GM13976 (cell line): Measurements from ENCODE around the gene LY6G5B.

Source experiments
- DNase-seq: peaks from one replicate; pipeline ENCODE4 v3.0.0; 2012; ENCODE audit warnings: low spot score
- in situ Hi-C: fragments of 300-500 bp; cut with MboI; formaldehyde crosslinking; loops from one replicate; pipeline ENCODE4 v1.12.0; 2022; ENCODE audit warnings: low sequenced_read_pairs, mixed read lengths, inconsistent platforms; ENCODE audit not compliant: unreplicated experiment
- TF ChIP-seq, protein P1 (sequence below): IDR thresholded peaks from 2 replicates; pipeline ENCODE4 v1.5.1; 2012; ENCODE audit warnings: borderline replicate concordance, mild to moderate bottlenecking; ENCODE audit not compliant: insufficient read depth; ENCODE audit errors: extremely low read depth, missing control alignments, control extremely low read depth

LY6G5B gene

DNA sequence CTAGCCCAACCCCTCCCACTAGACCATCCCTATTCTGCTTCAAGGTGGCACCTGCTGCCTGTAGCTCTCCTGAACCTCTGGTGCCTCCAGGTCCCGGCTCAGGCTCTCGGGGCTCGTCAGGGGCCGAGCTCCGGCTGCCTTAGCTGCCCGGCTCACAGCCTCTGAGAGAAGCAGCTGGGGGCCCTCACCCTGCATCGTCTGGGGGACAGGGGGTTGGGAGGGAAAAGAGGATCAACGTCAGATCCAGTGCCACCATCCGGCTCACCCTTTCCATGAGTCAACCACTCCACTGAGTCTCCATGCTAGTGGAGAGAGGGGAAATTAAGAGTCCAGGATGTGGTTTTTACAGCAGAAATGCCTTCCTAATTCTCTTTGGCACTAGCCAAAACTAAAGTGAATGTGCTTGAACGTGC is 30.3 kb upstream of the LY6G5B start:
- DNase-seq = no peak
- in situ Hi-C loops = no loop called here
- TF ChIP-seq, protein P1, sequence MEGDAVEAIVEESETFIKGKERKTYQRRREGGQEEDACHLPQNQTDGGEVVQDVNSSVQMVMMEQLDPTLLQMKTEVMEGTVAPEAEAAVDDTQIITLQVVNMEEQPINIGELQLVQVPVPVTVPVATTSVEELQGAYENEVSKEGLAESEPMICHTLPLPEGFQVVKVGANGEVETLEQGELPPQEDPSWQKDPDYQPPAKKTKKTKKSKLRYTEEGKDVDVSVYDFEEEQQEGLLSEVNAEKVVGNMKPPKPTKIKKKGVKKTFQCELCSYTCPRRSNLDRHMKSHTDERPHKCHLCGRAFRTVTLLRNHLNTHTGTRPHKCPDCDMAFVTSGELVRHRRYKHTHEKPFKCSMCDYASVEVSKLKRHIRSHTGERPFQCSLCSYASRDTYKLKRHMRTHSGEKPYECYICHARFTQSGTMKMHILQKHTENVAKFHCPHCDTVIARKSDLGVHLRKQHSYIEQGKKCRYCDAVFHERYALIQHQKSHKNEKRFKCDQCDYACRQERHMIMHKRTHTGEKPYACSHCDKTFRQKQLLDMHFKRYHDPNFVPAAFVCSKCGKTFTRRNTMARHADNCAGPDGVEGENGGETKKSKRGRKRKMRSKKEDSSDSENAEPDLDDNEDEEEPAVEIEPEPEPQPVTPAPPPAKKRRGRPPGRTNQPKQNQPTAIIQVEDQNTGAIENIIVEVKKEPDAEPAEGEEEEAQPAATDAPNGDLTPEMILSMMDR = no peak

DNA sequence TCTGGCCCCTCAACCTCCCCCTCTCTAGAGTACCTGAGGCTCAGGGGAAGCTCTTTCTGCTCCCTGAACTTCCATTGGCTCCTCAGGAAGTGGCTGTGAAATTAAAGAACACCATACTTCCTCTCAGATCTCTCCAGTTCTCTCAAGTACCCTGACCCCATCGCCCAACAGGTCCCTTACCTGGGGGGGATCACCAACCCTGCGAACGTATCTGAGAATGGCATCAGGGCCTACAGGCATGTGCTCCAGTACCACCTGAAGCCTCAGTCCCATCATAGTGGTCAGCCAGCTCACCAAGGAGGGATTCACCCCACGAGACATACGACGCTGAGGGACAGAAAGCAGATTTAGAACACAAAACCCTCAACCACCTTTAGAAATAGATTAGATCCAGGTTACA is 29.2 kb upstream of the LY6G5B start:
- in situ Hi-C loops = no loop called here
- TF ChIP-seq, protein P1 = no peak
- DNase-seq = no peak

GRCh38 chr6:31641370-31641769 is 28.4 kb upstream of the LY6G5B start:
- TF ChIP-seq, protein P1 = no peak
- no peak for DNase-seq
- in situ Hi-C loops = no loop called here

DNA sequence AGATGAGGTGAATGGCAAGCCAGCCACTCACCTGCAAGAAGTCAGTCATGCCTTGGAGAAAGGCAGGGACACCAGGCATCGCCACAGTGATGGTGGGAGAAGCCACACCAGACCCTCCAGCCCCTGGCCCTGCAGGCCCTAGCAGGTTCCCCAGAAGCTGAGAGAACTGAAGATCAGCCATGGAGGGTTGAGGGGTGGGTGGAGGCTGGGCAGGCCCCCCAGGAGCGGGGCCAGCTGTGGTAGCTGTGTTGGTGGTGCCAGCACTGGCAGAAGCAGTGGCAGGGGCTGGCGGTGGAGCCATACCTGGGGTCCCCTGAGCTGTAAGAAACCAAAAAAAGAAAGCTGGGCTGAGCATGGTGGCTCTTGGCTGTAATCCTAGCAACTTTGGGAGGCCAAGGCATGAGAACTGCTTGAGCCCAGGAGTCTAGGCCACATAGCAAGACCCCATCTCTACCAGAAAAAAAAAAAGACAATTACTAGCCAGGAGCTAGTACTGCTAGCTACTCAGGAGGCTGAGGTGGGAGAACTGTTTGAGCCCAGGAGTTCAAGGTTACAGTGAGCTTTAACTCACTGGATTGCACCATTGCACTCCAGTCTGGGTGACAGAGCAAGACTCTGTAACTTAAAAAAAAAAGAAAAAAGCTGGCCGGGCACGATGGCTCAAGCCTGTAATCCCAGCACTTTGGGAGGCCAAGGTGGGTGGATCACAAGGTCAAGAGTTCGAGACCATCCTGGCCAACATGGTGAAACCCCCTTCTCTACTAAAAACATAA is 26.8 kb upstream of the LY6G5B start:
- in situ Hi-C loops = no loop called here
- TF ChIP-seq, protein P1 = no peak
- no peak for DNase-seq

DNA sequence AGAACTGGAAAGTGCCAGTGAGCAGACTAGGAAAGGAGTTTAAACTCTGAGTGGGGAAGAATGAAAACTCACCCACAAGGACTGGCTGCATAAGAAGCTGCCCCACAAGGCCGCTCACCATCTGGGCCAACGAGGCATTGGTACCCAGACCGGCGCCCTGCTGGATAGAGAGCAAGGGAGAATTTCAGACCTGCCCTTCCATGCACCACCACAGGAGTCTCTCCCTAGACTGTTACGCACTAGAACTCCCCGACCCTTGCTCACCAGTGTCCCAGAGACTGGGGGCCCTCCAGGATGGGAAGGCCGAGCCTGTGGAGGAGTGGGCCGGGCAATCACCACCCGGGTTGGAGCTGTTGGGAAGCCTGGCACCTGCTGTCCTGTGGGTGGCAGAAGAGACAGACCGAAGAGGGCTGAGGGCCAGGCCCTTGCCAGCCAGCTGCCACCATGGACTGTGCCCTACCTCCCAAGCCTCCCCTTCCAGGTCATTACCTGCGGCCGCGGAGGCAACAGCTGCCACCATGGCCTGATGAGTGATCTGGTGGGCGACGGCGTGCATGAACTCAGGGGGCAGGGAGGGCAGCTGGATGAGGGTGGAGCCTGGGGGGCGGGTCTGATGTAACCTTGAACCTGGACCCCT is 25.8 kb upstream of the LY6G5B start:
- in situ Hi-C loops = no loop called here
- TF ChIP-seq, protein P1 = no peak
- no peak for DNase-seq

DNA sequence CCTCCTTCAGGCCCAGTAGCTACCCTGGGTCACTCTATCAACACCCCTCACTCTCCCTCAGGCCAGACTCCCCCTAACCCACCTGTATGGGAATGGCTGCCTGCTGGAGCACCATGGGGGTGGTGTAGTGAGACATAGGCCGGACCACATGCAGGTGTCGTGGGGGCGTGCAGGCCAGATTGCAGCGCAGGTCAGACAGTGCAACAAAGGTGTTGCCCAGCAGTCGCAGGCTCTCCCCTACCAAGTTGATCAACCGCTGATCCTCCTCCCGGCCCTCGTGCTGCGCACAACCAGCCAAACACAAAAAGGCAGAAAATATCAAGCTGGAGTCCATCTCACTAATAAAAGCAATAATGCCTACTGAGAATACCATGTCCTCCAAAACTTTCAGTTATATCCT is 24.5 kb upstream of the LY6G5B start:
- in situ Hi-C loops = no loop called here
- TF ChIP-seq, protein P1 = no peak
- DNase-seq = no peak
